Liver (tissue), 9 donors: ENCODE measurements around the gene OSGEP. TPM values are rescaled to one million over a fixed set of nuclear protein-coding genes. Genes with fewer than 3 reads are reported as not detected.

Source experiments
- DNase-seq: peaks from one replicate; pipeline ENCODE4 v3.0.0-alpha.2; 2017; ENCODE audit warnings: low spot score
- H3K27ac ChIP-seq, 2 donors: one replicate each; pipeline ENCODE4 v1.7.0; 2013; ENCODE audit warnings: inconsistent platforms in 2 of 2, low read length in 2 of 2, control low read depth in 1 of 2, low read depth in 1 of 2, mild to moderate bottlenecking in 1 of 2
- H3K27me3 ChIP-seq, 4 donors: one replicate each; pipeline versions ENCODE4 v1.6.1 to v1.7.0; 2013; ENCODE audit warnings: low read length in 3 of 4, inconsistent platforms in 1 of 4, mild to moderate bottlenecking in 1 of 4, moderate library complexity in 1 of 4; ENCODE audit not compliant: control insufficient read depth in 4 of 4, insufficient read depth in 4 of 4
- H3K36me3 ChIP-seq, 4 donors: one replicate each; pipeline versions ENCODE4 v1.6.1 to v1.7.0; 2013; ENCODE audit warnings: low read length in 3 of 4, mild to moderate bottlenecking in 3 of 4, low read depth in 1 of 4, moderate library complexity in 1 of 4; ENCODE audit not compliant: control insufficient read depth in 4 of 4, insufficient read depth in 3 of 4
- H3K4me1 ChIP-seq, 4 donors: one replicate each; pipeline versions ENCODE4 v1.6.1 to v1.7.0; 2013; ENCODE audit warnings: low read length in 3 of 4, mild to moderate bottlenecking in 3 of 4, moderate library complexity in 1 of 4; ENCODE audit not compliant: control insufficient read depth in 4 of 4, insufficient read depth in 4 of 4
- H3K4me3 ChIP-seq, 3 donors: one replicate each; pipeline versions ENCODE4 v1.6.1 to v1.7.0; 2013; ENCODE audit warnings: low read length in 3 of 3, control low read depth in 1 of 3, low read depth in 1 of 3, mild to moderate bottlenecking in 1 of 3
- H3K9ac ChIP-seq, 2 donors: one replicate each; pipeline ENCODE4 v1.7.0; 2013; ENCODE audit warnings: low read length in 2 of 2, mild to moderate bottlenecking in 2 of 2, moderate library complexity in 2 of 2, control low read depth in 1 of 2, low read depth in 1 of 2
- H3K9me3 ChIP-seq, 4 donors: one replicate each; pipeline versions ENCODE4 v1.6.1 to v1.7.0; 2013; ENCODE audit warnings: low read length in 3 of 4; ENCODE audit not compliant: control insufficient read depth in 4 of 4
- ATF3 ChIP-seq: IDR thresholded peaks from 2 replicates; pipeline ENCODE4 v1.6.1; 2016; ENCODE audit warnings: antibody characterized with exemption
- CTCF ChIP-seq: fragments of 150-350 bp; IDR thresholded peaks from 2 replicates; pipeline ENCODE4 v1.5.1; 2017; ENCODE audit warnings: improper control_type of control experiment, low read depth, low read length; ENCODE audit not compliant: missing input control
- EGR1 ChIP-seq, 2 donors: IDR thresholded peaks; 2 replicates each; pipeline ENCODE4 v1.6.1; 2016 to 2018; ENCODE audit warnings: antibody characterized with exemption in 2 of 2, low read depth in 2 of 2
- FOXA1 ChIP-seq: IDR thresholded peaks from 2 replicates; pipeline ENCODE4 v1.6.1; 2016; ENCODE audit warnings: antibody characterized with exemption
- FOXA2 ChIP-seq: IDR thresholded peaks from 2 replicates; pipeline ENCODE4 v1.6.1; 2016; ENCODE audit warnings: antibody characterized with exemption
- GABPA ChIP-seq, 2 donors: IDR thresholded peaks in 1 of 2; conservative IDR thresholded peaks in 1 of 2; 2 replicates each; pipeline ENCODE4 v1.6.1; 2016; ENCODE audit warnings: antibody characterized with exemption in 2 of 2, mild to moderate bottlenecking in 1 of 2, moderate library complexity in 1 of 2
- HNF4A ChIP-seq, 2 donors: conservative IDR thresholded peaks; 2 replicates each; pipeline ENCODE4 v1.6.1; 2016; ENCODE audit warnings: antibody characterized with exemption in 2 of 2, mild to moderate bottlenecking in 2 of 2
- HNF4G ChIP-seq: IDR thresholded peaks from 2 replicates; pipeline ENCODE4 v1.6.1; 2016; ENCODE audit warnings: antibody characterized with exemption
- JUND ChIP-seq, 2 donors: IDR thresholded peaks; 2 replicates each; pipeline ENCODE4 v1.6.1; 2016; ENCODE audit warnings: antibody characterized with exemption in 2 of 2
- NR2F2 ChIP-seq: IDR thresholded peaks from 2 replicates; pipeline ENCODE4 v1.6.1; 2016; ENCODE audit warnings: antibody characterized with exemption
- RAD21 ChIP-seq, 2 donors: IDR thresholded peaks; 2 replicates each; pipeline ENCODE4 v1.6.1; 2016; ENCODE audit warnings: antibody characterized with exemption in 2 of 2, mild to moderate bottlenecking in 2 of 2
- RXRA ChIP-seq, 2 donors: IDR thresholded peaks; 2 replicates each; pipeline ENCODE4 v1.6.1; 2017 to 2018; ENCODE audit warnings: antibody characterized with exemption in 2 of 2, mild to moderate bottlenecking in 1 of 2
- SP1 ChIP-seq: IDR thresholded peaks from 2 replicates; pipeline ENCODE4 v1.6.1; 2018; ENCODE audit warnings: antibody characterized with exemption, mild to moderate bottlenecking
- TAF1 ChIP-seq: conservative IDR thresholded peaks from 2 replicates; pipeline ENCODE4 v1.6.1; 2016; ENCODE audit warnings: antibody characterized with exemption, mild to moderate bottlenecking
- YY1 ChIP-seq: IDR thresholded peaks from 2 replicates; pipeline ENCODE4 v1.6.1; 2016; ENCODE audit warnings: antibody characterized with exemption, mild to moderate bottlenecking
- WGBS: extraction: QIAGEN DNeasy Blood & Tissue Kit; methylation state at CpG from one replicate; pipeline ENCODE4 v1.1.7; 2013; 5-methylcytosine and 5-hydroxymethylcytosine counted together
- polyA plus RNA-seq, 2 donors: library from polyadenylated mRNA; stranded (reverse) in 1 of 2; unstranded in 1 of 2; fragments of 200-250 nt in 1 of 2; fragments of >200 nt in 1 of 2; fragmentation: Nextera tagmentation in 1 of 2; extraction: Ambion mirVana in 1 of 2; gene quantifications; one replicate each; pipeline versions ENCODE4 v1.2.1 to v1.2.3, GENCODE V29; 2013 to 2015
- total RNA-seq, 2 donors: library from RNA; depleted of rRNA; stranded (reverse); fragments of >200 nt; gene quantifications; one replicate each; pipeline ENCODE4 v1.2.3, GENCODE V29; 2014
- TF ChIP-seq, protein P1 (sequence below): IDR thresholded peaks from 2 replicates; pipeline ENCODE4 v1.6.1; 2016; ENCODE audit warnings: antibody characterized with exemption
- TF ChIP-seq, protein P2 (sequence below): IDR thresholded peaks from 2 replicates; pipeline ENCODE4 v1.6.1; 2016; ENCODE audit warnings: antibody characterized with exemption
- TF ChIP-seq, protein P3 (sequence below): IDR thresholded peaks from 2 replicates; pipeline ENCODE4 v1.6.1; 2016; ENCODE audit warnings: antibody characterized with exemption, mild to moderate bottlenecking
- donor health status: healthy.
- donor health status: healthy.
- donor health status: healthy.
- donor health status: healthy.
- donor health status: healthy.

Gene OSGEP
- total and polyA plus RNA-seq, 4 donors: 18.1 to 39.0 (median 24.8) TPM

- DNase-seq: no peak
- no peak overlapping the region for H3K27ac ChIP-seq
- peaks cover 14 to 31% (median 27%) of the 10 kb centered on the region in 4 donors for H3K36me3 ChIP-seq
- H3K4me3 ChIP-seq: no peak overlapping the region
- no peaks in the 10 kb centered on the region for H3K9me3 ChIP-seq
- 95% methylated on average over 10 of the region's 10 CpGs for WGBS
- TF ChIP-seq, protein P1, sequence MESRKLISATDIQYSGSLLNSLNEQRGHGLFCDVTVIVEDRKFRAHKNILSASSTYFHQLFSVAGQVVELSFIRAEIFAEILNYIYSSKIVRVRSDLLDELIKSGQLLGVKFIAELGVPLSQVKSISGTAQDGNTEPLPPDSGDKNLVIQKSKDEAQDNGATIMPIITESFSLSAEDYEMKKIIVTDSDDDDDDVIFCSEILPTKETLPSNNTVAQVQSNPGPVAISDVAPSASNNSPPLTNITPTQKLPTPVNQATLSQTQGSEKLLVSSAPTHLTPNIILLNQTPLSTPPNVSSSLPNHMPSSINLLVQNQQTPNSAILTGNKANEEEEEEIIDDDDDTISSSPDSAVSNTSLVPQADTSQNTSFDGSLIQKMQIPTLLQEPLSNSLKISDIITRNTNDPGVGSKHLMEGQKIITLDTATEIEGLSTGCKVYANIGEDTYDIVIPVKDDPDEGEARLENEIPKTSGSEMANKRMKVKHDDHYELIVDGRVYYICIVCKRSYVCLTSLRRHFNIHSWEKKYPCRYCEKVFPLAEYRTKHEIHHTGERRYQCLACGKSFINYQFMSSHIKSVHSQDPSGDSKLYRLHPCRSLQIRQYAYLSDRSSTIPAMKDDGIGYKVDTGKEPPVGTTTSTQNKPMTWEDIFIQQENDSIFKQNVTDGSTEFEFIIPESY: no peak
- TF ChIP-seq EGR1 (IDR thresholded peaks at IDR 0.05; ENCODE audit: low read depth in 2 of 2) (no peak), FOXA2 (no peak), GABPA (IDR thresholded peaks at IDR 0.05 in 1 of 2, conservative IDR thresholded peaks at IDR 0.05 in 1 of 2) (no peak), ATF3 (no peak), CTCF (no peak), TAF1 (no peak), HNF4G (no peak), YY1 (no peak)
- TF ChIP-seq, protein P2, sequence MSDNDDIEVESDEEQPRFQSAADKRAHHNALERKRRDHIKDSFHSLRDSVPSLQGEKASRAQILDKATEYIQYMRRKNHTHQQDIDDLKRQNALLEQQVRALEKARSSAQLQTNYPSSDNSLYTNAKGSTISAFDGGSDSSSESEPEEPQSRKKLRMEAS: no peak
- H3K4me1 ChIP-seq: no peaks in the 10 kb centered on the region
- H3K9ac ChIP-seq: no peak overlapping the region
- no peaks in the 10 kb centered on the region for H3K27me3 ChIP-seq
Measured at GRCh38 chr14:20400965-20401593, 53.5 kb downstream of the OSGEP start.

GRCh38 chr14:20400589-20400964 lies 54.0 kb downstream of the OSGEP start:
- Histone ChIP-seq H3K9ac (no peak overlapping the region), H3K27me3 (no peaks in the 10 kb centered on the region), H3K36me3 (peaks cover 12 to 36% (median 29%) of the 10 kb centered on the region in 4 donors), H3K4me3 (no peak overlapping the region), H3K9me3 (no peaks in the 10 kb centered on the region), H3K4me1 (no peaks in the 10 kb centered on the region), H3K27ac (no peak overlapping the region)
- 99% methylated on average over 1 of the region's 1 CpG for WGBS
- no peak for TF ChIP-seq FOXA2
- TF ChIP-seq ATF3: no peak
- TF ChIP-seq, protein P3, sequence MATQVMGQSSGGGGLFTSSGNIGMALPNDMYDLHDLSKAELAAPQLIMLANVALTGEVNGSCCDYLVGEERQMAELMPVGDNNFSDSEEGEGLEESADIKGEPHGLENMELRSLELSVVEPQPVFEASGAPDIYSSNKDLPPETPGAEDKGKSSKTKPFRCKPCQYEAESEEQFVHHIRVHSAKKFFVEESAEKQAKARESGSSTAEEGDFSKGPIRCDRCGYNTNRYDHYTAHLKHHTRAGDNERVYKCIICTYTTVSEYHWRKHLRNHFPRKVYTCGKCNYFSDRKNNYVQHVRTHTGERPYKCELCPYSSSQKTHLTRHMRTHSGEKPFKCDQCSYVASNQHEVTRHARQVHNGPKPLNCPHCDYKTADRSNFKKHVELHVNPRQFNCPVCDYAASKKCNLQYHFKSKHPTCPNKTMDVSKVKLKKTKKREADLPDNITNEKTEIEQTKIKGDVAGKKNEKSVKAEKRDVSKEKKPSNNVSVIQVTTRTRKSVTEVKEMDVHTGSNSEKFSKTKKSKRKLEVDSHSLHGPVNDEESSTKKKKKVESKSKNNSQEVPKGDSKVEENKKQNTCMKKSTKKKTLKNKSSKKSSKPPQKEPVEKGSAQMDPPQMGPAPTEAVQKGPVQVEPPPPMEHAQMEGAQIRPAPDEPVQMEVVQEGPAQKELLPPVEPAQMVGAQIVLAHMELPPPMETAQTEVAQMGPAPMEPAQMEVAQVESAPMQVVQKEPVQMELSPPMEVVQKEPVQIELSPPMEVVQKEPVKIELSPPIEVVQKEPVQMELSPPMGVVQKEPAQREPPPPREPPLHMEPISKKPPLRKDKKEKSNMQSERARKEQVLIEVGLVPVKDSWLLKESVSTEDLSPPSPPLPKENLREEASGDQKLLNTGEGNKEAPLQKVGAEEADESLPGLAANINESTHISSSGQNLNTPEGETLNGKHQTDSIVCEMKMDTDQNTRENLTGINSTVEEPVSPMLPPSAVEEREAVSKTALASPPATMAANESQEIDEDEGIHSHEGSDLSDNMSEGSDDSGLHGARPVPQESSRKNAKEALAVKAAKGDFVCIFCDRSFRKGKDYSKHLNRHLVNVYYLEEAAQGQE: no peak
- no peak for TF ChIP-seq HNF4G
- TF ChIP-seq, protein P1: no peak
- no peak for TF ChIP-seq YY1
- no peak for TF ChIP-seq TAF1
- TF ChIP-seq CTCF: no peak
- no peak for TF ChIP-seq FOXA1
- no peak for TF ChIP-seq GABPA (IDR thresholded peaks at IDR 0.05 in 1 of 2, conservative IDR thresholded peaks at IDR 0.05 in 1 of 2)
- no peak for TF ChIP-seq SP1
- no peak for TF ChIP-seq HNF4A (conservative IDR thresholded peaks at IDR 0.05)
- TF ChIP-seq RAD21 (IDR thresholded peaks at IDR 0.05): no peak
- no peak for TF ChIP-seq RXRA (IDR thresholded peaks at IDR 0.05)
- no peak for TF ChIP-seq JUND (IDR thresholded peaks at IDR 0.05)
- TF ChIP-seq EGR1 (IDR thresholded peaks at IDR 0.05; ENCODE audit: low read depth in 2 of 2): no peak
- TF ChIP-seq, protein P2: no peak
- TF ChIP-seq NR2F2: no peak
- no peak for DNase-seq
